ENCODE measurements around the gene GNPTG.
A peak's percentile ranks its signal among the peaks of the same experiment; 100 is the strongest.

- peak; percentile 38; the same call in 1 of the 2 replicates for TF ChIP-seq CTCF (IDR thresholded peaks at IDR 0.05)
- TF ChIP-seq ZFX (IDR thresholded peaks at IDR 0.05; ENCODE audit: borderline replicate concordance) = no peak
These were observed 20.6 kb upstream of the GNPTG start for GRCh38 chr16:1330931-1331711.
